Right renal cortex interstitium (tissue), 3 donors: ENCODE results near the gene CDH7. TPM values are rescaled to one million over a fixed set of nuclear protein-coding genes. Genes with fewer than 3 reads are reported as not detected.

ENCODE experiments used
- DNase-seq, 3 donors: peaks; one replicate each; pipeline ENCODE4 v3.0.0-alpha.2; 2013; ENCODE audit warnings: low read depth in 3 of 3, low spot score in 2 of 3
- polyA plus RNA-seq, 3 donors: library from polyadenylated mRNA; unstranded; fragments of 120-200 nt; gene quantifications; one replicate each; pipeline ENCODE4 v1.2.1, GENCODE V29; 2013; ENCODE audit not compliant: insufficient read length in 3 of 3

Gene CDH7
- polyA plus RNA-seq, 3 donors, result 14.5 to 19.6 (median 16.0) TPM

DNA sequence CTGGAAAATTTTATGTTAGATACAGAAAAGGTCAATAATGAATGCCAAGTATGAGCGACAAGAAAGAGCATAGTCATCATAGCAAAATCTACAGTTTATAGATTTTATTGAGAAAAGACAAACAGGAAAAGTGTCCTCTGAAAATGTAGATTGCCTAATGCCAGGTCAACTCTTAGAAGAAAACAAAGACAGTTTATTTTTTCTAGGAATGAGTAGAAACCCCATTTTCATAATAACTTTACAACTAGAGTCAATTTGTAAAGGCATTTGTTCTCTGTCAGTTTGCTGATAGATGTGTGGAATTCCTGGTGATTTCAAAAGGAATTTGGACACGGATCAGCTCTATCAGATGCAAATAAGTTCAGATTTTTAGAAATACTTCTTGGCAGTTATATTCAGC, 16.6 kb downstream of the CDH7 start:
- no peak for DNase-seq

DNA sequence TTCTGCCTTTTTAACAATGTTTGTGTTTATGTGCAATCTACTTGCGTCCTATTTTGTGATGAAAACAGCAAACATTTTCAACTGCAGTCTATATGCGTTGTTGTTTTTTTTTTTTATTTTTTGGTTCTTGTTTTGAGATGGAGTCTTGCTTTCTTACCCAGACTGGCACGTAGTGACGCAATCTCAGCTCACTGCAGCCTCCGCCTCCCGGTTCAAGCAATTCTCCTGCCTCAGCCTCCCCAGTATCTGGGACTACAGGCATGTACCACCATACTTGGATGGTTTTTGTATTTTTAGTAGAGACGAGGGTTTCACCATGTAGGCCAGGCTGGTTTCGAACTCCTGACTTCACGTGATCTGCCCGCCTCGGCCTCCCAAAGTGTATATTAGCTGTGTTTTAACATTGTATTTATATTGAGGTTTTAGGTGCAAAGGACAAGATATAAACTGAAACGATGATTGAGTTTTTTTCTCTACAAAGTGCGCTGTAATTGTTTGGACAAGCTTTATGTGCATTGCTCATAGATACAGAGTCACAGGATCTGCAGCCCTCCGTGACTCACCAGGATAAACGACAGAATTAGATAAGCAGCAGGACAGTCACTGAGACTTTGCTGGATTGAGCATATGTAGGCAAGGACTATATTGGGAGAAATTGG, 17.4 kb downstream of the CDH7 start:
- no peak for DNase-seq

DNA sequence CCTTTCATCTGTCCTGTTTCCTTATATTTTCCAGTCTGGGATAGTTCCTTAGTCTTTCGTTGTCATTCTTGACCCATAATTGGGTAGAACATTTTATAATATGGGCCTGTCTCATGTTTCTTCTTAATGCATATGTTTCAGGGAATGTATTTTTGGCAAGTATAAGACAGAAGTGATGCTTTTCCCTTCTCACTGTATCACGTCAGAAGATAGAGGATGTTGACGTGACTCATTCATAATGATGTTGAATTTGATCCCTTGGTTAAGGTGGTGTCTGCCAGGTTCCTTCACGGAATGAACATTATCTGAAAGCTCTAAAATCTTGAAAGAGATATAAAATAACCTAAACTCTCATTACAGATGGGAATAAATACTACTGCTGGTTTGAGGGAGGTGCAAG, 18.8 kb downstream of the CDH7 start:
- DNase-seq, result no peak

DNA sequence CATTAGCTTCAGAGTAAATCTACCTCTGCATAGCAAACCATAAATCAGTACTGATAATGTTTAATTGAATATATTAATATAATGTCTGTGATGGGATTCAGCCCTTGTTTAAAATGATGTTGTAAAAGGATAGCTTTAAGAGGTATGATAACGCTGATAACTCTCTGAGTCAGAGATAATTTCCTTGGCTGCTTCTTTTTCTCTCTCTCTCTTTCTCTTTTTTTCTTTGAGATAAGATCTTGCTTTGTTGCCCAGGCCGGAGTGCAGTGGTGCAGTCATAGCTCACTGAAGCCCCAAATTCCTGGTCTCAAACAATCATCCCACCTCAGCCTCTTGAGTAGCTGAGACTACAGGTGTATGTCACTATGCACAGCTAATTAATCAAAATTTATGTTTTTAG, 35.7 kb downstream of the CDH7 start:
- no peak for DNase-seq

DNA sequence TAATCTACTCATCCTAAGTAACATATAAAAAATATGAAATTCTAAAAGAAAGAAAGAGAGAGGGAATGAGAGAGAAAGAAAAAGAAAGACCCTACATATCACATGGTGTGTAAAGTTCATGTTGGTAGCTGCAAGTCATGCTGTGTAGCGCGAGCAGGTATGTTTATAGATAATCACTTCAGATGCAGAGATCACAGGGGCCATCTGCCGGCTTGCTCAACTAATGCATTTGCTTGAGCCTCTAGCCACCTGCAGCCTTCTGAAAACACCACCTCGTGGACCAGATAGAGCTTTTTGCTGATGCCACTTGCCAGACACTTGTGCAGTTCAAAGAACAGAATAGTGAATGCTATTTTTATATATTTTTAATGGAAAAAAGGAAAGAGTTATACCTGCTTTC, 37.6 kb downstream of the CDH7 start:
- DNase-seq, result no peak

DNA sequence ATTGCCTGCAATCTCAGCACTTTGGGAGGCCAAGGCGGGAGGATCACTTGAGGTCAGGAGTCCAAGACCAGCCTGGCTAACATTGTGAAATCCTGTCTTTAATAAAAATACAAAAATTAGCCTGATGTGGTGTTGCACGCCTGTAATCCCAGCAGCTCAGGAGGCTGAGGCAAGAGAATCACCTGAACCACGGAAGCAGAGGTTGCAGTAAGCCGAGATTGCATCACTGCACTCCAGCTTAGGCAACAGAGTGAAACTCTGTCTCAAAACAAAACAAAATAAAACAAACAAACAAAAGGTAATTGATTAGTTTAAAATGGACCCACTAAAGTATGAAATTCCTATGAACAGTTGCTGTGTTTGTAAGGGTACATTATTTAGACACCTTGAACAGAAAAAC, 39.8 kb downstream of the CDH7 start:
- no peak for DNase-seq

DNA sequence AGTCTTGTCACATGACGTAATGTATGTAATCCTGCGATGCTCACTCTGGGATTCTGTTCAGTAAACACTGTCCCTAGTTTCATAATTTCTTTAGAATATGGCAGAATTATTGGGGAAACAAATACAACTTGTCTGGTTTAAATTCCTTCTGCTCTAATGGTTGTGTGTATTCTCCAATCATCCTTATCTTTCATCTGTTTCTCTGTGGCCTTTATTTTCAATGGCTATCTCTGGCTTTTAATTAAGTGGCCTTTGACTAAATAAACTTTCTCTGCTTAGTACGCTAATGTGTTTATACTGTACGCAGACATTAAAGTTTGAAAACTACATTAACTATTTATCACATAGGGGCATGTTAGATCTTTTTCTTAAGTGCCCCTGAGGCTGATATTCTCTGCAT, 40.9 kb downstream of the CDH7 start:
- DNase-seq, result no peak

DNA sequence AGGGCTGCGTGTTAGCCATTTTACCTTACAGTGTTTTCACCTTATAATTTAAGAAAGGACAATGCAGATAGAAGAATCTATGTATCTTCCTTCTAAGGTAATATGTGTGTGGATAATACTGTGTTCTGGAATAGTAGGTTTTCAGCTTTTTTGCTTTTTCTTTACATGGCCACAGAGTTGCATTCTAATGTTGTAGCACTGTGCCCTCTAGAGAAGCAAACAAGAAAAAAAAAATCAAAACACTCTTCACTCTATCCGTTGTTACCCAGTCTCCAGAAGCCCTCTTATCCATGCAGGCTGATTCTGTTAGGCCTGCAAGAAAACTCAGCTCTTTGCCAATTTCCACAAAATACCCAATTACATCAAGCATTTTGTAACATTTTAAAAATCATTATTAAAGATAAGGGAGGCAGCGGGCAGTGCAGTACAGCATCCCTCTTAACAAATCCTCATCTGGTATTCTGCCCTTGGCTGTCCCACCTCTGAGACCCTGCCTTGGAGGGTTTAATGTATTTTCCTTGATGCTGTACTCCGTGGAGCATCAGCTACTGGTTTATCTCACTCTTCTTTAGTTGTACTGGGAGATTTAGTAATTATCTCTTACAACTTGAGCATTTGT, 41.8 kb downstream of the CDH7 start:
- no peak for DNase-seq

DNA sequence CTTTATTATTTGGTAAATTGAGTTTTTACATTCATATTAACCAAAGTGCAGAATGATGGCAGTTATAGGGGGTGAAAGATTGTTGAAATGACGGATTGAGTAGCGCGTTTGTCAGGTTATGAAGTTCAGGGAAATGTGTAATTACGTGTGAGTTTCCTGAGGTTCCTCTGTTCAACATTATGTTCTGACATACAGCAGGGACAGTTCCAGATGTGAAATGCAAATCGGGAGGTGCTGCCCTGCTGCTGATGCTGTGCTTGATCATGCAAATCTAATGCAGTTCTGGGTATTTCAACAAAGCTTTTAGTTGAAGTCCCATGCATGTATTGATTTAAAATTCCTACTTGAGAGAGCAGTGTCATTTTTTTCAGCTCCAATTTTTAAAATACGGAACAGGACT, 57.9 kb downstream of the CDH7 start:
- no peak for DNase-seq

DNA sequence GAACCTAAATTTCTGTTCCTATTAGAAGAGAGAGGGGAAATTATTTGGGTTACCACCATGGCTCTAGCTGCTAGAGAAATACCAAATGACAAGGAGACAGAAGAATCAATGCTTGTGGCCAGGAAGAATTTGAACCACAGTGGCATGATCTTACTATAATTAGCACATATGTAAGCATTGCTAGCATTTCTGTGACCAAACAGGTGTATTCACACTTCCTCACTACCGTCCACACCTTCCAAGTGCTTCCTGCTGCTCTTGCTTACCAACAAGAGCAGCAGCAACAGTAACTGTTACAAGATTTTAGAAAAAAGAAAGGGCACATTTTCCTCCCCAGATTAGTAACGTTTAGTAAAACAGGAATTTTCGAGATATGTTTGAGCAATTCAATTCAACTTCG, 60.5 kb downstream of the CDH7 start:
- DNase-seq, result no peak

DNA sequence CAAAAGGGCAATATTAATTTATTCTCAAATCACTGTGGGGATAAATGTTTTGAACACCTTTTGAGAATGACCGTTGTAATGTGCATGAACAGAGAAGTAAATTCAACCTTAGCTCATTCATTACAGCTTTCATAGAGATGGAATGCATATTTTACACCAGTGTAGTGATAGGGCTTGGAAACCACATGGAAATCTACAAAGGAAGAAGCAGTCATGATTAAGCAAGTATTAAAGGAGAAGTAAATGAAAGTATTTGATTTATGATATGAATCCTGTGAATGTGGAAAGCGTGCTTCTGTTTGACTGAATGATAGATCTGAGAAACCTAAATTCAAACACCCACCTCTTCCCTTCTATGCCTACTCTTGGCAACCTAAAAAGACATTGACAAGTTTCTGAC, 64.7 kb downstream of the CDH7 start:
- no peak for DNase-seq

DNA sequence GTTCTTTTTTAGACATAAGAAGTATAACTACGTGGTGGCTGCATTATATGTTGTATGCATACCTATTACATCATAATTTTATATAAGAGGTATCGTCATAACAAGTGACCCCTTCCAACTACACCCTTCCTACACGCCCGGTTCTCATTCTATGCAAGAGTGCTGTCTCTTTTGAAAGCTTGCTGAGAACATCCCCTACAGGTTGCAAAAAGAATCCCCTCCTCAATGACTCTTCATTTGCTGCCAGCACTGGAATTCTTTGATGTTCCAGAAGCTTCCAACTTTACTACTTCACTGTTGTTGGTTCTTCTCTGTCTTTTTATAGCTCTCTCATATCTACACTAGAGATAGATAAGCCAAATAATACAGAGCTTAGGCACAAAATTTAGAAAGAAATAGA, 66.4 kb downstream of the CDH7 start:
- no peak for DNase-seq

DNA sequence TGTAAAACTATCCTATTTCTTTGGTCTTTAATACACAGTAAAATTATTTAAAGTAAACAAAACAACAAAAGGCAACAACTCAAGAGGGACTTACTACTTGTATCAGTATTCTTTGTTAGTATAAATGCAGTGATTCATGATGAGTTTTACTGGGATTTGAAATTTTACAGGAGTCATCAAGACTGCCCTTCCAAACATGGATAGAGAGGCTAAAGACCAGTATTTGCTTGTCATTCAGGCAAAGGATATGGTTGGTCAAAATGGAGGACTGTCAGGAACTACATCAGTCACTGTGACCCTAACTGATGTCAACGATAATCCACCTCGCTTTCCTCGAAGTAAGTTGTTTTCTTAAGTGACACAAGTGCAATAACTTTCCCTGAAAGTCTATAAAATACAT, 71.1 kb downstream of the CDH7 start:
- no peak for DNase-seq

DNA sequence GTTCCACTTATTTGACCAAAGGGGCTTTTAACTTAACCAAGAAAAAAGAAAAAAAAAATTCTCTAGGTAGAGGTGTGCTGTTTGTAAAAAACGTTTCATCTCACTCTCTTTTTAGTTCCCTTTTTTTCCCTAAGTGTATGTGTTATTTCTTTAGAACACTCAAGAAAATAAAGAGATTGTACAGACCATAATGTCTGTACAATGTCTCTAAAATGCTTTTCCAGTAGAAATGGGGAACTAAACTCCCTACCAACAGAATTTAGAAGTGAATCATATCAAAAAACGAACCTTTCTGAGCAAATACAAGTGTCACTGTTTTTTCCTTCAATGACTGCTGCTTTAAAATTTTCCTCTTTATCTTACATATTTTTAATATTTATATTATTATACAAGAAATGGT, 72.0 kb downstream of the CDH7 start:
- no peak for DNase-seq

DNA sequence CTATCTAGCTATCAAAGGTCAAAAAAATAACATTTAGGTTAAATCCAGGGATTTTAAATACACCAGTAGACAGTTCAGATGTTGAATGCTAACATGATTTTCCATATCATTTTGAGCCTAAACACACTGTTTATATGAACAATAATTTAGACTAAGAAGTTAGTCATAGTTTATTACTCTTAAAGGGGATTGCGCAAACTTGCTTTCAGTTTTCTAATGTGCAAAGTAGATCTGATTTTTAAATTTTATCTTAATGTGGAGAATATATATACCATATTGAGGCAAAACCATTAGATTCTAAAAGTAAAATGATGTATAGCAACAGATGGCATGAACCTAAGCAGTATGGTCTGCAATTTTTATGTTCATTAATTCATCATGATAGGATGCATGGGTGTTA, 76.6 kb downstream of the CDH7 start:
- no peak for DNase-seq

DNA sequence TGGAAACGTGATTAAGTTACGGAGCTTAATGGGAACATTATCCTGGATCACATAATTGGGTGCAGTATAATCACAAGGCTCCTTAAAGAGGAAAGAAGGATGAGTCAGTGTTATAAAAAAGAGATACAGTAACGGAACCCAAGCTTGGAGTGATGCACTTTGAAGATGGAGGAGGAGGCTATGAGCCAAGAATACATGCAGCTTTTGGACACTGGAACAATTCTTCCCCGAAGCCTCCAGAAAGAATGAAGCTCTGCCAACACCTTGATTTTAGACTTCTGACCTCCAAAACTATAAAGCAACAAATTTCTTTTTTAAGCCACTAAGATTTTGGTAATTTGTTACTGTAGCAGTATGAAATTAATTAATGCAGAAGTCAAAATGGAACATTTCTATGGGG, 85.1 kb downstream of the CDH7 start:
- no peak for DNase-seq

DNA sequence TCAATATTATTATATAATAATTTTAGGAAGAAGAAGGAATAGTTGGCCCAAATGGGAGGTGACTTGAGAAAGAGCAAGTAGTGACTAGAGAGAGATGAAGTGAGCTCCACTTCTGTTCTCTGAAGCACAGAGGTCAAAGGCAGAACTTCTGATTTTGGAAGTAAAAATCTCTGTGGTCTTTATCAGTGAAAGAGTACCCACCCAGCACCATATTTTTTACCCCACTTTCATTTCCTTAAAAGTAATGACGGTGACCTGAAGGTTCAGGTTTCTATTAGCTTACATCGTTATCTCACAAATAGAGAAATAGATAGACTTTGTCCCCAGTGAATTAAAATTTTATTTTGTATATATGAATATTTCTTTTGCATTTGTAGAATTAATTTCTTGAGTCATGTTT, 95.3 kb downstream of the CDH7 start:
- DNase-seq, result no peak

DNA sequence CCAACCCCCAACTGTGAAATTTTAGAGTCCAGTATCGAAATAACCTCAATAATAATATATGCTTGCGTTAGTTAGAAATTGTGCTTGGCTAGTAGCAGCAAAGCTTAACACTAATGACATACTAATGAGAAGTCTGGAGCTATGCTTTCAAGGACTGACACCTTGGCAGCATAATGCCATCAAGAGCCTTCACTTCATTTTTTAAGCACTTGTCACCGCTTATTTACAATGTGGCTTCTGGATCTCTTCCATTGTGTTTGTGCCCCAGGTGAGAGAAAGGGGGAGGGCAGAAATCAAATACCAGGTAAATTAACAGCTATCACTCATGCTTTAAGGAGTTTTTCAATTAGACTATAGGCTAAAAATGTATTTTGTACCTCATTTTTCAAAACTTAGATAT, 101.5 kb downstream of the CDH7 start:
- DNase-seq, result no peak

DNA sequence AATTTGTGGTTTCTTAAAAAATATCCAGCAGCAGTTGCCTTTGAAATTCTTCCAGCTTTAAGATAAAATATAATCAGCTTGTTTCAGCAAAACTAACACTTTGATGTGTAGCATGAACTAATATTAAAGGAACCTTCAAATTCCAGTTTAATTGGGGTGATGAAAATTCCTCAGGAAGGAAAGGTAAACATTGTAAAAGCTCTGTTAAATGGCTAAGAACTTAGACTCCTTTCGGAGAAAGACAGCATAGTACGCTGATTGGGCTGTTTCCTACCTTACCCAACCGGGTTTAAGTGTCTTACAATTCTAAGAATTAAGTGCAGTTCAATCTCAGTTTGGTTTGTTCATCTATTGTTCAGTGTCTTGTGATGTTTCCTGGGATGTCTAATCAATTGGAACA, 108.3 kb downstream of the CDH7 start:
- no peak for DNase-seq

DNA sequence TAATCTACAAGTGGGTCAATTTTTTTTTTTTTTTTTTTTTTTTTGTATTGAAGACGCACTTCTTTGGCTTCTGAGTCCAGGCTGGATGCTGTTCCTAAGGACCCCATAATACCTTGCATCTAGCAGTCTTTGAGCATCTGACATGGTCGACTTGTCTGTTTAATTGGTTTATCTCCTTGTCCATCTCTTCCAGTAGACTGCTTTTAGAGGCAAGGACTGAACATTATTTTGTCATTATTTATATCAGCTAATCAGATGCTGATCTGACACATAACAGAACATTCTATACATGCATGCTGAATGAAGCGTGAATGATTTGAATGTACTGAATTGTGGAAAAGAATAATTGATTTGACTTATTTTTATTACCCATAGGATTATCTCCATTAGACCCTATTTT, 118.7 kb downstream of the CDH7 start:
- no peak for DNase-seq

DNA sequence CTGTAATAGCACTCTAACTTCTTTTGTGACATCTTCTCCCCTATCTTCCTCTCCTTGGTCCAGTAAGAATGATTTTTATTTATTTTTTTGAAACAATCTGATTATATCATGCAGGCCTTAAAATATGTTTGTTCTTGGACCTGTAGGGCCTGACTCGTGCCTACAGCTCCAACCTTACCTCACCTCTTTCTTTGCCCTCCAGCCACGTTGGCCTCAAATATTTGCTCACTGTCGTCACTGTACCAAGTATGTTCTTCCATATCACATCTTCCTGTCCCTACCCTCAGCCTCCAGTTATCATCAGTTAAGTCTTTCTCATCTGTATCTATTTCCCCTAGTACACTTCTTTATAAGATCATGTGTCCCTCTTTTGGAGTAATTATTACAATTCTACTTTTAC, 125.5 kb downstream of the CDH7 start:
- DNase-seq, result no peak

DNA sequence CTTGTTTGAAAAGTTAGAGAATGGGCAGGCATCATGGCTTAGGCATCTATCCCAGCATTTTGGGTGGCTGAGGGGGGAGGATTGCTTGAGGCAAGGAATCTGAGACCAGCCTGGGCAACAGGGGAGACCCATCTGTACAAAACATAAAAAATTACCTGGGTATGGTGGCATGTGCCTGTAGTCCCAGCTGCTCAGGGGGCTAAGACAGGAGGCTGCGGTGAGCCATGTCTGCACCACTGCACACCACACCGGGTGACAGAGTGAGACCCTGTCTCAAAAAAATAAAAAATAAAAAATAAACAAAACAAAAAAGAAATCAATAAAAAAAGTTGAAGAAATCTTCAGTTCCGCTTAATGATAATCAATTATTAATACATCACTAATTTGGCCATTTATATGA, 146.5 kb downstream of the CDH7 start:
- no peak for DNase-seq

DNA sequence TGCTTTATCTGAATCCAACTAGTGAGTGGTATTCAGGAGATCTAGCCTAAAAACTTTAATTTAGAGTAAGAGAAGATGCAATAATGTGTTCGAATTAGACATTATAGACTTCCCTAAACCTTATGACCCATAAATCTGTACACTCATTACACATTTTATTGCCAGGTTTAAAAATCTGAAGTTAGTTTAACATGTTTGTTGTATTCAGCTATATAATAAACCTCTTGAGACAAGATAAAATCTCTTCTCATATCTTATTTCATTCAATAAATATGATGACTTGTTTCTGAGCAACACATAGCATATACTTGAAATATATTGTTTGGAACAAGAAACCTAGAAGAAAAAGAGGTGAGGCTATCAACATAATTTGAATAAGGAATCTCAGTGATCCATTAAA, 150.7 kb downstream of the CDH7 start:
- DNase-seq, result no peak
